ENCODE measurements around the gene KCNQ1OT1.

Gene KCNQ1OT1

GRCh38 chr11:2592559-2593392 is 107.0 kb downstream of the KCNQ1OT1 start:
- H3K27me3 Mint-ChIP-seq: no peaks in the 10 kb centered on the region
- H3K4me1 Mint-ChIP-seq (ENCODE audit: low read depth): no peaks in the 10 kb centered on the region
- H3K36me3 Mint-ChIP-seq: peaks cover 34% of the 10 kb centered on the region
- H3K9me3 Mint-ChIP-seq (ENCODE audit: low read depth): peaks cover 8% of the 10 kb centered on the region
- no peak overlapping the region for H3K27ac Mint-ChIP-seq
- H3K4me3 Mint-ChIP-seq: no peak overlapping the region

GRCh38 chr11:2591805-2592204 is 108.0 kb downstream of the KCNQ1OT1 start:
- Mint-ChIP-seq H3K27me3 (no peaks in the 10 kb centered on the region), H3K27ac (no peak overlapping the region), H3K9me3 (ENCODE audit: low read depth) (no peaks in the 10 kb centered on the region), H3K36me3 (peaks cover 25% of the 10 kb centered on the region), H3K4me1 (ENCODE audit: low read depth) (no peaks in the 10 kb centered on the region), H3K4me3 (no peak overlapping the region)

GRCh38 chr11:2590965-2591754 is 108.6 kb downstream of the KCNQ1OT1 start:
- H3K36me3 Mint-ChIP-seq: peaks cover 22% of the 10 kb centered on the region
- no peak overlapping the region for H3K4me3 Mint-ChIP-seq
- H3K27me3 Mint-ChIP-seq: no peaks in the 10 kb centered on the region
- no peaks in the 10 kb centered on the region for H3K4me1 Mint-ChIP-seq (ENCODE audit: low read depth)
- no peaks in the 10 kb centered on the region for H3K9me3 Mint-ChIP-seq (ENCODE audit: low read depth)
- no peak overlapping the region for H3K27ac Mint-ChIP-seq

- Mint-ChIP-seq H3K27ac (no peak overlapping the region), H3K4me1 (ENCODE audit: low read depth) (no peaks in the 10 kb centered on the region), H3K9me3 (ENCODE audit: low read depth) (no peaks in the 10 kb centered on the region), H3K36me3 (peaks cover 15% of the 10 kb centered on the region), H3K27me3 (no peaks in the 10 kb centered on the region), H3K4me3 (no peak overlapping the region)
These were observed 109.4 kb downstream of the KCNQ1OT1 start for GRCh38 chr11:2590131-2590964.

GRCh38 chr11:2589538-2589934 is 110.3 kb downstream of the KCNQ1OT1 start:
- Mint-ChIP-seq H3K27me3 (no peaks in the 10 kb centered on the region), H3K4me1 (ENCODE audit: low read depth) (no peaks in the 10 kb centered on the region), H3K9me3 (ENCODE audit: low read depth) (no peaks in the 10 kb centered on the region), H3K4me3 (no peak overlapping the region), H3K36me3 (peaks cover 10% of the 10 kb centered on the region), H3K27ac (no peak overlapping the region)

- Mint-ChIP-seq H3K4me1 (ENCODE audit: low read depth) (no peaks in the 10 kb centered on the region), H3K27me3 (no peaks in the 10 kb centered on the region), H3K4me3 (no peak overlapping the region), H3K27ac (no peak overlapping the region), H3K9me3 (ENCODE audit: low read depth) (no peaks in the 10 kb centered on the region), H3K36me3 (peaks cover 7% of the 10 kb centered on the region)
These were observed 110.8 kb downstream of the KCNQ1OT1 start for GRCh38 chr11:2588809-2589537.

GRCh38 chr11:2587976-2588748 is 111.6 kb downstream of the KCNQ1OT1 start:
- Mint-ChIP-seq H3K36me3 (peaks cover 3% of the 10 kb centered on the region), H3K9me3 (ENCODE audit: low read depth) (no peaks in the 10 kb centered on the region), H3K27me3 (no peaks in the 10 kb centered on the region), H3K4me3 (no peak overlapping the region), H3K27ac (no peak overlapping the region), H3K4me1 (ENCODE audit: low read depth) (no peaks in the 10 kb centered on the region)

GRCh38 chr11:2587132-2587930 is 112.5 kb downstream of the KCNQ1OT1 start:
- Mint-ChIP-seq H3K27me3 (no peaks in the 10 kb centered on the region), H3K4me1 (ENCODE audit: low read depth) (no peaks in the 10 kb centered on the region), H3K36me3 (no peaks in the 10 kb centered on the region), H3K9me3 (ENCODE audit: low read depth) (no peaks in the 10 kb centered on the region), H3K27ac (no peak overlapping the region), H3K4me3 (no peak overlapping the region)

- no peaks in the 10 kb centered on the region for H3K27me3 Mint-ChIP-seq
- no peaks in the 10 kb centered on the region for H3K36me3 Mint-ChIP-seq
- no peak overlapping the region for H3K27ac Mint-ChIP-seq
- no peak overlapping the region for H3K4me3 Mint-ChIP-seq
- H3K4me1 Mint-ChIP-seq (ENCODE audit: low read depth): no peaks in the 10 kb centered on the region
- H3K9me3 Mint-ChIP-seq (ENCODE audit: low read depth): no peaks in the 10 kb centered on the region
These were observed 113.0 kb downstream of the KCNQ1OT1 start for GRCh38 chr11:2586793-2587131.

GRCh38 chr11:2586087-2586792 is 113.6 kb downstream of the KCNQ1OT1 start:
- H3K27me3 Mint-ChIP-seq: no peaks in the 10 kb centered on the region
- no peak overlapping the region for H3K4me3 Mint-ChIP-seq
- no peaks in the 10 kb centered on the region for H3K9me3 Mint-ChIP-seq (ENCODE audit: low read depth)
- no peaks in the 10 kb centered on the region for H3K36me3 Mint-ChIP-seq
- no peaks in the 10 kb centered on the region for H3K4me1 Mint-ChIP-seq (ENCODE audit: low read depth)
- no peak overlapping the region for H3K27ac Mint-ChIP-seq

GRCh38 chr11:2585566-2586086 is 114.2 kb downstream of the KCNQ1OT1 start:
- Mint-ChIP-seq H3K4me1 (ENCODE audit: low read depth) (no peaks in the 10 kb centered on the region), H3K27me3 (no peaks in the 10 kb centered on the region), H3K4me3 (no peak overlapping the region), H3K9me3 (ENCODE audit: low read depth) (no peaks in the 10 kb centered on the region), H3K27ac (no peak overlapping the region), H3K36me3 (no peaks in the 10 kb centered on the region)

- H3K9me3 Mint-ChIP-seq (ENCODE audit: low read depth): no peaks in the 10 kb centered on the region
- no peaks in the 10 kb centered on the region for H3K4me1 Mint-ChIP-seq (ENCODE audit: low read depth)
- no peaks in the 10 kb centered on the region for H3K36me3 Mint-ChIP-seq
- H3K4me3 Mint-ChIP-seq: no peak overlapping the region
- H3K27ac Mint-ChIP-seq: no peak overlapping the region
- no peaks in the 10 kb centered on the region for H3K27me3 Mint-ChIP-seq
These were observed 114.8 kb downstream of the KCNQ1OT1 start for GRCh38 chr11:2584812-2585565.

All from activated naive CD8-positive, alpha-beta T cell (primary cell).